ENCODE results near the gene NCCRP1. TPM values are rescaled to one million over a fixed set of nuclear protein-coding genes. Genes with fewer than 3 reads are reported as not detected.
"Not testable (repeated sequence)": the region's sequence is repeated elsewhere in the genome, so short reads cannot be mapped to it uniquely, and the experiment has no call there.

Gene NCCRP1
- total and polyA plus RNA-seq, 8 donors, result 0.96 to 8.5 (median 3.2) TPM

- WGBS, 2 donors, result 84 to 87% methylated on average over 13 of the region's 13 CpGs
- intact Hi-C loops (cut with DNase I), result loop anchor here in 1 of 3 donors (10.0 kb wide), 1 partner anchor 113 kb away; the partner anchor contains the start of gene LRFN1
- no peaks in the 10 kb centered on the region for H3K27me3 ChIP-seq
- H3K4me3 ChIP-seq, result no peak overlapping the region
- ATAC-seq (no peak), FAIRE-seq (no peak), DNase-seq (peak in 1 of 6 donors; percentile 23)
- no peaks in the 10 kb centered on the region for H3K9me3 ChIP-seq
- H3K36me3 ChIP-seq, result no peaks in the 10 kb centered on the region
- TF ChIP-seq CTCF (IDR thresholded peaks at IDR 0.05), result no peak
- no peak overlapping the region for H3K27ac ChIP-seq
- H3K4me1 ChIP-seq, result peaks cover 3 to 11% (median 9%) of the 10 kb centered on the region in 3 donors
These were observed 15.1 kb downstream of the NCCRP1 start for GRCh38 chr19:39211731-39212374.

GRCh38 chr19:39212375-39212742 lies 15.6 kb downstream of the NCCRP1 start:
- Histone ChIP-seq H3K27me3 (no peaks in the 10 kb centered on the region), H3K4me1 (peaks cover 3 to 11% (median 8%) of the 10 kb centered on the region in 3 donors), H3K36me3 (no peaks in the 10 kb centered on the region), H3K4me3 (no peak overlapping the region), H3K27ac (no peak overlapping the region), H3K9me3 (no peaks in the 10 kb centered on the region)
- intact Hi-C loops (cut with DNase I), result loop anchor here in 1 of 3 donors (10.0 kb wide), 1 partner anchor 112 kb away; the partner anchor contains the start of gene LRFN1
- FAIRE-seq, result no peak
- ATAC-seq, result peak in 1 of 4 donors; percentile 16
- DNase-seq, result peak in 1 of 6 donors; percentile 47
- 59 to 78% methylated on average over 8 of the region's 8 CpGs for WGBS, 2 donors
- peak in 1 of 4 donors; percentile 15 for TF ChIP-seq CTCF (IDR thresholded peaks at IDR 0.05)

- not testable (repeated sequence) for H3K9me3 ChIP-seq, ATAC-seq, FAIRE-seq, H3K27ac ChIP-seq, H3K36me3 ChIP-seq, H3K4me1 ChIP-seq, H3K4me3 ChIP-seq, H3K27me3 ChIP-seq
- 92 to 94% methylated on average over 3 of the region's 3 CpGs for WGBS, 2 donors
- intact Hi-C loops (cut with DNase I), result loop anchor here in 1 of 3 donors (10.0 kb wide), 1 partner anchor 109 kb away; the partner anchor contains the start of gene LRFN1
- peak in 1 of 6 donors; percentile 4 for DNase-seq
These were observed 18.6 kb downstream of the NCCRP1 start for GRCh38 chr19:39215323-39215722.

GRCh38 chr19:39217094-39217493 lies 20.3 kb downstream of the NCCRP1 start:
- FAIRE-seq, result no peak
- no peak for TF ChIP-seq CTCF (IDR thresholded peaks at IDR 0.05)
- no peak for ATAC-seq
- Histone ChIP-seq H3K4me3 (no peak overlapping the region), H3K36me3 (no peaks in the 10 kb centered on the region), H3K27ac (no peak overlapping the region), H3K4me1 (no peaks in the 10 kb centered on the region), H3K27me3 (no peaks in the 10 kb centered on the region), H3K9me3 (no peaks in the 10 kb centered on the region)
- WGBS, 2 donors, result 86 to 89% methylated on average over 5 of the region's 5 CpGs
- peak in 1 of 6 donors; percentile 5 for DNase-seq
- intact Hi-C loops (cut with DNase I), result loop anchor here in 1 of 3 donors (10.0 kb wide), 1 partner anchor 108 kb away; the partner anchor contains the start of gene LRFN1

- no peak overlapping the region for H3K4me3 ChIP-seq
- TF ChIP-seq CTCF (IDR thresholded peaks at IDR 0.05), result no peak
- no peak for ATAC-seq
- H3K4me1 ChIP-seq, result no peaks in the 10 kb centered on the region
- no peaks in the 10 kb centered on the region for H3K9me3 ChIP-seq
- no peaks in the 10 kb centered on the region for H3K36me3 ChIP-seq
- H3K27ac ChIP-seq, result no peak overlapping the region
- H3K27me3 ChIP-seq, result no peaks in the 10 kb centered on the region
- 89% methylated on average over 15 of the region's 15 CpGs for WGBS, 2 donors
- intact Hi-C loops (cut with DNase I), result loop anchor here in 1 of 3 donors (10.0 kb wide), 1 partner anchor 106 kb away; the partner anchor contains the start of gene LRFN1
- FAIRE-seq, result no peak
- DNase-seq, result no peak
These were observed 21.7 kb downstream of the NCCRP1 start for GRCh38 chr19:39218230-39219007.

GRCh38 chr19:39219108-39219507 lies 22.3 kb downstream of the NCCRP1 start:
- intact Hi-C loops (cut with DNase I), result loop anchor here in 1 of 3 donors (10.0 kb wide), 1 partner anchor 106 kb away; the partner anchor contains the start of gene LRFN1
- H3K4me1 ChIP-seq, DNase-seq, H3K27me3 ChIP-seq, ATAC-seq, H3K4me3 ChIP-seq, FAIRE-seq, H3K9me3 ChIP-seq, H3K27ac ChIP-seq, H3K36me3 ChIP-seq: not testable (repeated sequence)
- WGBS, 2 donors, result 74 to 82% methylated on average over 10 of the region's 10 CpGs

Measured in pancreas (tissue), 10 donors.